Measurements from ENCODE around the gene EIF4E2.

Gene EIF4E2

DNA sequence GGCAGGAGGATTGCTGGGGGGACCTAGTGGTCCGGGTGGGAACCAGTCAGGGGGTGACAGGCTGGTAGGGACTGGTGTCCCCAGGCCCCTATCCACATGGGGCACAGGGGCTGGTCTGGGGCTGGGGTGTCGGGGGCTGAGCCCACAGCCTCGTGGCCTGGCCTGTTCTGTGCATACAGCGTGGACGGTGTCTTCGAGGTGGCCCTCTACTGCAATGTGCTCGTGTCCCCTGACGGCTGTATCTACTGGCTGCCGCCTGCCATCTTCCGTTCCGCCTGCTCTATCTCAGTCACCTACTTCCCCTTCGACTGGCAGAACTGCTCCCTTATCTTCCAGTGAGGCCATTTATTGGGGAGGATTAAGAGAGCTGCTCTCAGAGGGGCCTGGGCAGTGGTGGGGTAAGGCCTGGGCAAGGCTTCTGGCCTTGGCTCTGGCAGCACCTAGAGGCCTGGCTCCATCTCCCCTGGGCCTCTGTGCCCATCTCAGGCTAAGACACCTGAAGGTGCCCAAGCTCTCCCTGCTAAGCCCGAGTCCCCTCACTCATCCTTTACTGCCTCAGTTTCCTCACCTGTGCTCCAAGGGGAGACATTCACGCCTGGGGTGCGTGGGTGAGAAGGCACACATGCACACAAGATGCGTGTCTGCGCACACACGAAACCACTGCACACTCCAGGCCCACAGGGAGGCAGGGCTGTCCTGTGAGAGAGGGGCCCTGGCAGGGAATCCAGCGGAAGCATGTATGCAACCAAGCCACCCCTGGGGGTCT lies 9.1 kb upstream of the EIF4E2 start:
- no peak overlapping the region for H3K9ac ChIP-seq (ENCODE audit: low read depth, low read length)
- H3K36me3 ChIP-seq (ENCODE audit: insufficient read depth, low read depth, low read length), result peaks cover 1% of the 10 kb centered on the region
- H3K27ac ChIP-seq (ENCODE audit: low read length), result no peak overlapping the region
- no peaks in the 10 kb centered on the region; the same call in 1 of the 2 replicates for H3K27me3 ChIP-seq (ENCODE audit: insufficient read depth, low read length)
- H3K9me3 ChIP-seq (ENCODE audit: insufficient read depth, low read depth, low read length), result no peaks in the 10 kb centered on the region
- H3K4me3 ChIP-seq (ENCODE audit: low read length), result no peak overlapping the region
- peaks cover 9% of the 10 kb centered on the region; the same call in 1 of the 2 replicates for H3K4me1 ChIP-seq (ENCODE audit: insufficient read depth, low read length)

DNA sequence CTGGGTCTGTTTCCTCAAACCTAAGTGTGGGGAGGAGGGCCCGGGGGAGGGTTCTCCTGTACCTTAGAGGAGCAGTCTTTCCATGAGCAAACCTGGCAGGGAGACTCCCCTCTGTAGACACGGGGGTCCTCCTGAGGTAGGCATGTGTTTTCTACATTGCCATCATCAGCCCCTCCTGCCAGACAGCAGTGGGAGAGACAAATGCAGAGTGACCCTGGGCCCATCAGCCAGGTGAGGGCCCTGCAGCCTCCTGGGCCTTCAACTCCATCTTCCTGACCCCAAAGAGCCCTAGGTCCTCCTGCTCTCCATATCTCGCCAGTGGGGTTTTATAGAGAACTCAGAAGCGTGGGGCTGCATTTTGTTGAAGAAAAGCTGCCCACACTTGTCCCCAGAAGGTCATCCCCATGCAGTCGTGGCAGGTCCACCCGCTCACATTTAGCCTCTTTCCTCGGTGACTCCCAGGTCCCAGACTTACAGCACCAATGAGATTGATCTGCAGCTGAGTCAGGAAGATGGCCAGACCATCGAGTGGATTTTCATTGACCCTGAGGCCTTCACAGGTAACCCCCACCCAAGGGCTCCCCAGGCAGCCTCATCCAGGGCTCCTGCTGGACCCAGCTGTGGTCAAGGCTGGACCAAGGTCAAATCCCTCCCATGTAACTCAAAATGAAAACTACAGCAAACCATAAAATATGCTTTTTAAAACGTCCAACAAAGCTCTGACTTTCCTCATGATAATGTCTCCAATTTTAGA lies 8.4 kb upstream of the EIF4E2 start:
- no peaks in the 10 kb centered on the region for H3K9me3 ChIP-seq (ENCODE audit: insufficient read depth, low read depth, low read length)
- peaks cover 8% of the 10 kb centered on the region for H3K36me3 ChIP-seq (ENCODE audit: insufficient read depth, low read depth, low read length)
- H3K4me1 ChIP-seq (ENCODE audit: insufficient read depth, low read length), result peaks cover 9% of the 10 kb centered on the region; the same call in 1 of the 2 replicates
- H3K27ac ChIP-seq (ENCODE audit: low read length), result no peak overlapping the region
- H3K27me3 ChIP-seq (ENCODE audit: insufficient read depth, low read length), result no peaks in the 10 kb centered on the region; the same call in 1 of the 2 replicates
- H3K9ac ChIP-seq (ENCODE audit: low read depth, low read length), result no peak overlapping the region
- no peak overlapping the region for H3K4me3 ChIP-seq (ENCODE audit: low read length)

DNA sequence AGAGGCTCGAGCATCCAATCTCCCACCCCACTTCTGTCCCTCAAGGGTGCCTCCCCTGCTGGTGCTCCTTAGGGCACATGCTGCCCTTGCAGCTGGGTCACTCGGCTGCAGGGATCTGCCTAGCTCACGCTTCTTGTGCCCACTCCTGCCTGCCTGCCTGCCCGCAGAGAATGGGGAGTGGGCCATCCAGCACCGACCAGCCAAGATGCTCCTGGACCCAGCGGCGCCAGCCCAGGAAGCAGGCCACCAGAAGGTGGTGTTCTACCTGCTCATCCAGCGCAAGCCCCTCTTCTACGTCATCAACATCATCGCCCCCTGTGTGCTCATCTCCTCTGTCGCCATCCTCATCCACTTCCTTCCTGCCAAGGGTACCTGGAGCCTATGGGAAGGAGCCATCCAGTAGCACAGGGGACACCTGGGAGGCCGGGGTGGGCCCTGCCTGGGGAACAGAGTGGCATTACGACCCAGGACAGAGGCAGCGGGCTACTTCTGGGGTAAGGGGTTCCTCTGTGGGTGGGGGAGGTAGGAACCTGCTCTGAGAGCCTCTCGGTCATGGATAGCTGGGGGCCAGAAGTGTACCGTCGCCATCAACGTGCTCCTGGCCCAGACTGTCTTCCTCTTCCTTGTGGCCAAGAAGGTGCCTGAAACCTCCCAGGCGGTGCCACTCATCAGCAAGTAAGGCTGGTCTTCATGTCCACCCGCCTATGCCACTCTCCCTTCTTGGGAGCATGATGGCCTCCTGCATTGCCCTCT lies 7.6 kb upstream of the EIF4E2 start:
- Histone ChIP-seq H3K4me1 (ENCODE audit: insufficient read depth, low read length) (peaks cover 9% of the 10 kb centered on the region; the same call in 1 of the 2 replicates), H3K27ac (ENCODE audit: low read length) (no peak overlapping the region), H3K4me3 (ENCODE audit: low read length) (no peak overlapping the region), H3K9ac (ENCODE audit: low read depth, low read length) (no peak overlapping the region), H3K9me3 (ENCODE audit: insufficient read depth, low read depth, low read length) (no peaks in the 10 kb centered on the region), H3K36me3 (ENCODE audit: insufficient read depth, low read depth, low read length) (peaks cover 15% of the 10 kb centered on the region), H3K27me3 (ENCODE audit: insufficient read depth, low read length) (no peaks in the 10 kb centered on the region; the same call in 1 of the 2 replicates)

DNA sequence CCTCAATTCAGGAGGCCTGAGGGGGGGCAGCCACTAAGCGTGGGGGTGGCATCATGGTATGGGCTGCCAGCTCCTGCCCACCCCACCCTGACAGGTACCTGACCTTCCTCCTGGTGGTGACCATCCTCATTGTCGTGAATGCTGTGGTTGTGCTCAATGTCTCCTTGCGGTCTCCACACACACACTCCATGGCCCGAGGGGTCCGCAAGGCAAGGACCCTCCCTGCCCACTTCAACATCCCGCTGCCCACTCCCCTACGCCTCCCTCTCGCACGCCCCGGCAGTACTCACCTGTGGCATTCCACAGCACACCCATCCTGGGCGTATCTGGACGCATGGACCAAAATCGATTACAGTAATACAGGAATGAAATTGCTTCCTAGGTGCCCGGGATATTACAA lies 7.0 kb upstream of the EIF4E2 start:
- H3K9ac ChIP-seq (ENCODE audit: low read depth, low read length), result no peak overlapping the region
- H3K9me3 ChIP-seq (ENCODE audit: insufficient read depth, low read depth, low read length), result no peaks in the 10 kb centered on the region
- peaks cover 15% of the 10 kb centered on the region for H3K36me3 ChIP-seq (ENCODE audit: insufficient read depth, low read depth, low read length)
- H3K4me1 ChIP-seq (ENCODE audit: insufficient read depth, low read length), result peaks cover 5% of the 10 kb centered on the region; the same call in 1 of the 2 replicates
- H3K27ac ChIP-seq (ENCODE audit: low read length), result no peak overlapping the region
- H3K4me3 ChIP-seq (ENCODE audit: low read length), result no peak overlapping the region
- H3K27me3 ChIP-seq (ENCODE audit: insufficient read depth, low read length), result no peaks in the 10 kb centered on the region; the same call in 1 of the 2 replicates

DNA sequence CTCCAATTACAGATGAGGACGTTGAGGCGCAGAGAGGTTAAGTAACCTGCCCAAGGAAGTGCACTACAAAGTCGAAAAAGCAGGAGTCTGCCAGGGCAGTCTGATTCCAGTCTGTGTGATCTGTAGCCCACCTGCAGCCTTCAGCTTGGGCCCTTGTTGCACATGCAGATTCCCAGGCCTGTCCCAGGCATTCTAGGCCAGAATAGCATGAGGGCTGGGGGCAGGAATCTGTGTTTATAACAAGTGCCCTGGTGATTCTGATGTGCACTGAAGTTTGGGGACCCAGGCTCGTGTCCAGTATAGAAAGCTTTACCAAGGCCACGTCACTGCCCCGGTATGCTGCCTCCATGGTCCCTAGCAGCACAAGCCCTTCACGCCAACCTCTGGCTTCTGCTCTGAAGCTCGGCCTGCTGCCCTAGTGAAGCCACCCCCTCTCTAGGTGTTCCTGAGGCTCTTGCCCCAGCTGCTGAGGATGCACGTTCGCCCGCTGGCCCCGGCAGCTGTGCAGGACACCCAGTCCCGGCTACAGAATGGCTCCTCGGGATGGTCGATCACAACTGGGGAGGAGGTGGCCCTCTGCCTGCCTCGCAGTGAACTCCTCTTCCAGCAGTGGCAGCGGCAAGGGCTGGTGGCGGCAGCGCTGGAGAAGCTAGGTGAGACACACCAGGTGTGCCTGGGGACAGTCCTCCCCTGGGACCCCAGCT lies 6.4 kb upstream of the EIF4E2 start:
- Histone ChIP-seq H3K27me3 (ENCODE audit: insufficient read depth, low read length) (no peaks in the 10 kb centered on the region; the same call in 1 of the 2 replicates), H3K27ac (ENCODE audit: low read length) (no peak overlapping the region), H3K4me1 (ENCODE audit: insufficient read depth, low read length) (peaks cover 3% of the 10 kb centered on the region; the same call in 1 of the 2 replicates), H3K9me3 (ENCODE audit: insufficient read depth, low read depth, low read length) (no peaks in the 10 kb centered on the region), H3K36me3 (ENCODE audit: insufficient read depth, low read depth, low read length) (peaks cover 15% of the 10 kb centered on the region), H3K9ac (ENCODE audit: low read depth, low read length) (no peak overlapping the region), H3K4me3 (ENCODE audit: low read length) (no peak overlapping the region)

DNA sequence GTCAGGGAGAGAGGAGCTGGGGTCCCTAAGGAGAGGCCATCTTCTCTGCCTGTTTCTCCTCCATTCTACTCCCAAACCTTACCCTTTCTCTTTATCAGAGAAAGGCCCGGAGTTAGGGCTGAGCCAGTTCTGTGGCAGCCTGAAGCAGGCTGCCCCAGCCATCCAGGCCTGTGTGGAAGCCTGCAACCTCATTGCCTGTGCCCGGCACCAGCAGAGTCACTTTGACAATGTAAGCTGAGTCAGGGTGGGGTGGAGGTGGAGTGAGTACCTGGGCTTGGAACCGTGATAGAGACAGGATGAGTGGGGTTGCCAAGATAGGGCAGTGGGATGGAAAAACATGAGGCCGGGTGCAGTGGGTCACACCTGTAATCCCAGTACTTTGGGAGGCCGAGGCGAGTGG lies 5.8 kb upstream of the EIF4E2 start:
- Histone ChIP-seq H3K4me3 (ENCODE audit: low read length) (no peak overlapping the region), H3K27ac (ENCODE audit: low read length) (no peak overlapping the region), H3K27me3 (ENCODE audit: insufficient read depth, low read length) (no peaks in the 10 kb centered on the region; the same call in 1 of the 2 replicates), H3K4me1 (ENCODE audit: insufficient read depth, low read length) (no peaks in the 10 kb centered on the region; the same call in 1 of the 2 replicates), H3K9me3 (ENCODE audit: insufficient read depth, low read depth, low read length) (no peaks in the 10 kb centered on the region), H3K36me3 (ENCODE audit: insufficient read depth, low read depth, low read length) (peaks cover 15% of the 10 kb centered on the region), H3K9ac (ENCODE audit: low read depth, low read length) (no peak overlapping the region)

DNA sequence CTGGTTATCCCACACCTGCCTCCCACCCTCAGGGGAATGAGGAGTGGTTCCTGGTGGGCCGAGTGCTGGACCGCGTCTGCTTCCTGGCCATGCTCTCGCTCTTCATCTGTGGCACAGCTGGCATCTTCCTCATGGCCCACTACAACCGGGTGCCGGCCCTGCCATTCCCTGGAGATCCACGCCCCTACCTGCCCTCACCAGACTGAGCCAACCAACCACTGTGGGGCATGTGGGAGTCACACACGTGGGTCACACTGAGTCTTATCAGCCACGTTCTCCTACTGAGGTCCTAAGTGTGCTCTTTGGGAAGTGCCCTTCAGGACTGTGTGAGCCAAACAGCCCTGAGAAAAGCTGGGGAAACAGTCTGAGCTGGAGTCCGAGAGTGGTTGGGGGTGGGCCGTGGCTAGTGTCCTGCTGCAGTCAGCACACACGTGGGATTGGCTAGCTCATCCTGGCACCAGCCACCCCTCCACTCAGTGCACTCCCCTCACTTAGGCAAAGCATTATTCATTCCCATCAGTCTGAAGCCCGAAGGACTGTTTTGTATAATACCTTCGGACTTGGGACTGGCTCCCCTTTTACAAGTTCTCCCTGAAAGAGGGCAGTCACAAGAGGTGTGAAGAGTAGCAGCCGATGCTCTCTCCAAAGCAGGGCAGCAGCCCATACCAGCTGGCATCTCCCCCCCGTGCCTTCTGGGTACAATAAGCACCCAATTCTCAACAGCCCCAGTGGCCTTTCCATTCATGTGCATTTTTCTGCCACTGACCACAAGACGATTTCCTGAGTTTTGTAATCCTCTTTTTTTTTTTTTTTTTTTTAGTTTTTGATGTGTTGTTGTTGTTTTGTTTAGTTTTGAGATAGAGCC lies 4.7 kb upstream of the EIF4E2 start:
- no peaks in the 10 kb centered on the region for H3K4me1 ChIP-seq (ENCODE audit: insufficient read depth, low read length)
- no peak overlapping the region for H3K9ac ChIP-seq (ENCODE audit: low read depth, low read length)
- H3K36me3 ChIP-seq (ENCODE audit: insufficient read depth, low read depth, low read length), result peaks cover 15% of the 10 kb centered on the region

DNA sequence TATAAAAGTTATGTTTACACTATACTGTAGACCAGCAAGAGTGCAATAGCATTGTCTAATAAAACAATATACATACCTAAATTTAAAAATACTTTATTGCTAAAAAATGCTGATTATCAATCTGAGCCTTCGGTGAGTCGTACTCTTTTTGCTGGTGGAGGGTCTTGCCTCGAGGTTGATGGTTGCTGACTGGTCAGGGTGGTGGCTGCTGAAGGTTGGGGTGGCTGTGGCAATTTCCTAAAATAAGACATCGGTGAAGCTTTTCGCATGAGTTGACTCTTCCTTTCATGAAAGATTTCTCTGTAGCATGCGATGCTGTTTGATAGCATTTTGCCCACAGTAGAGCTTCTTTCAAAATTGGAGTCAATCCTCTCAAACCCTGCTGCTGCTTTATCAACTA lies 2.5 kb upstream of the EIF4E2 start:
- H3K4me3 ChIP-seq (ENCODE audit: low read length), result no peak overlapping the region
- H3K9ac ChIP-seq (ENCODE audit: low read depth, low read length), result no peak overlapping the region
- H3K36me3 ChIP-seq (ENCODE audit: insufficient read depth, low read depth, low read length), result peaks cover 19% of the 10 kb centered on the region
- no peak overlapping the region for H3K27ac ChIP-seq (ENCODE audit: low read length)
- H3K27me3 ChIP-seq (ENCODE audit: insufficient read depth, low read length), result no peaks in the 10 kb centered on the region
- H3K4me1 ChIP-seq (ENCODE audit: insufficient read depth, low read length), result peaks cover 7% of the 10 kb centered on the region
- no peaks in the 10 kb centered on the region for H3K9me3 ChIP-seq (ENCODE audit: insufficient read depth, low read depth, low read length)

More for the DNA sequence above, 4.7 kb upstream of the EIF4E2 start:
- Histone ChIP-seq H3K27ac (ENCODE audit: low read length) (no peak overlapping the region), H3K4me3 (ENCODE audit: low read length) (no peak overlapping the region), H3K9me3 (ENCODE audit: insufficient read depth, low read depth, low read length) (no peaks in the 10 kb centered on the region), H3K27me3 (ENCODE audit: insufficient read depth, low read length) (no peaks in the 10 kb centered on the region)

DNA sequence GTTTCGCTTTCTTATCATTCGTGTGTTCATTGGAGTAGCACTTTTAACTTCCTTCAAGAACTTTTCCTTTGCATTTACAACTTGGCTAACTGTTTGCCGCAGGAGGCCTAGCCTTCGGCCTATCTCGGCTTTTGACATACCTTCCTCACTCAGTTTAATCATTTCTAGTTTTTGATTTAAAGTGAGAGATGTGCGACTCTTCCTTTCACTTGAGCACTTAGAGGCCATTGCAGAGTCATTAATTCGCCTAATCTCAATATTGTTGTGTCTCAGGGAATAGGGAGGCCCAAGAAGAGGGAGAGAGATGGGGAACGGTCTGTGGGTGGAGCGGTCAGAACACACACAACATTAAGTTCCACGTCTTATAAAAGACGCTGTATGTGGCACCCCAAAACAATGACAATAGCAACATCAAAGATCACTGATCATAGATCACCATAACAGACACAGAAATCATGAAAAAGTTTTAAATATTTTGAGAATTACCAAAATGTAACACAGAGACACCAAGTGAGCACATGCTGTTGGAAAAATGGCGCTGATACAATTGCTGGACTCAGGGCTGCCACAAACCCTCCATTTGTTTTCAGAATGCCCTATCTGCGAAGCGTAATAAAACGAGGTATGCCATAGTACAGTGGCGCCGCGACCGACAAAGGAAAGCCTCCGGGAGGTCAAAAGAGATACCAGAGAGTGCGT lies 685 bp upstream of the EIF4E2 start:
- H3K9ac ChIP-seq (ENCODE audit: low read depth, low read length), result peak overlapping the region; percentile 95
- peak overlapping the region; percentile 89 for H3K4me3 ChIP-seq (ENCODE audit: low read length)
- H3K27ac ChIP-seq (ENCODE audit: low read length), result peak overlapping the region; percentile 84
- H3K36me3 ChIP-seq (ENCODE audit: insufficient read depth, low read depth, low read length), result peaks cover 26% of the 10 kb centered on the region
- peaks cover 7% of the 10 kb centered on the region for H3K4me1 ChIP-seq (ENCODE audit: insufficient read depth, low read length)
- H3K9me3 ChIP-seq (ENCODE audit: insufficient read depth, low read depth, low read length), result no peaks in the 10 kb centered on the region
- no peaks in the 10 kb centered on the region for H3K27me3 ChIP-seq (ENCODE audit: insufficient read depth, low read length)

DNA sequence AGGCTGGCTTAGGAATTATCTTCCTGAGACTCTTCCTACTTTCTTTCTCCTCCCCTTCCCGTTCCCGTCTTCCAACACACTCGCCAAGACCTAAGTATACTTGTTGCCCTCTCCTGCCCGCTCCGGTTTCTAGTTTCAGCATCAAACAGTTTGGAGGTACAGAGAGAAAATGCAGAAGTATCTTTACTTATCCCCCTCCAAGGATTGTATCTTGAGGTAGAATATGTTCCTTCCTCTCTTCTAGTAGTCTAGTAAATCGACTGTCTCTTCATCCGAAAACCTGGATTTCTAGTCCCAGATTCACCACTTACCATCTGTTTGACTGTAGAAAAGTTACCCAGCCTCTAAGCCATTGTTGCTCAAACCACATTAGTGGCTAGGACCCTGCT lies 755 bp downstream of the EIF4E2 start:
- peak overlapping the region; percentile 89 for H3K4me3 ChIP-seq (ENCODE audit: low read length)
- peak overlapping the region; percentile 4 for H3K27ac ChIP-seq (ENCODE audit: low read length)
- H3K36me3 ChIP-seq (ENCODE audit: insufficient read depth, low read depth, low read length), result peaks cover 36% of the 10 kb centered on the region
- peak overlapping the region; percentile 95 for H3K9ac ChIP-seq (ENCODE audit: low read depth, low read length)
- no peaks in the 10 kb centered on the region for H3K27me3 ChIP-seq (ENCODE audit: insufficient read depth, low read length)
- H3K9me3 ChIP-seq (ENCODE audit: insufficient read depth, low read depth, low read length), result no peaks in the 10 kb centered on the region
- H3K4me1 ChIP-seq (ENCODE audit: insufficient read depth, low read length), result peaks cover 7% of the 10 kb centered on the region

All from iPS-20b (cell line).